Urothelium cell line (cell line): ENCODE data around the gene GPN2.
A peak's percentile ranks its signal among the peaks of the same experiment; 100 is the strongest.
"Not testable (repeated sequence)": the region's sequence is repeated elsewhere in the genome, so short reads cannot be mapped to it uniquely, and the experiment has no call there.

Experiments
- DNase-seq: peaks from one replicate; pipeline ENCODE4 v3.0.0; 2011; ENCODE audit warnings: low spot score, mixed read lengths
- FAIRE-seq: peaks from 2 replicates; lab custom pipeline; 2011; peaks lifted over from hg19 to GRCh38; lab: Jason Lieb, UNC

The GPN2 gene

GRCh38 chr1:26907071-26907917 is 17.2 kb upstream of the GPN2 start:
- DNase-seq (peak; percentile 33), FAIRE-seq (no peak)

GRCh38 chr1:26900815-26901511 is 10.9 kb upstream of the GPN2 start:
- DNase-seq: no peak
- no peak for FAIRE-seq

- peak; percentile 50 for FAIRE-seq
- DNase-seq: peak; percentile 92
Observed at GRCh38 chr1:26900001-26900814, 10.1 kb upstream of the GPN2 start, which contains the start of gene GPATCH3. GPATCH3 (minus strand) TSS chr1:26900467; CDS start chr1:26900442, 25 bp downstream.

- DNase-seq: no peak
- no peak for FAIRE-seq
Observed at GRCh38 chr1:26897351-26897750, 7.3 kb upstream of the GPN2 start.

- FAIRE-seq (no peak), DNase-seq (no peak)
Observed at GRCh38 chr1:26894263-26894662, 4.2 kb upstream of the GPN2 start.

- DNase-seq (peak; percentile 33), FAIRE-seq (no peak)
Observed at GRCh38 chr1:26890467-26890796, 349 bp upstream of the GPN2 start.

- FAIRE-seq: no peak
Observed at GRCh38 chr1:26888231-26888630, 1.9 kb downstream of the GPN2 start.

GRCh38 chr1:26887125-26887524 is 3.0 kb downstream of the GPN2 start:
- DNase-seq: no peak
- FAIRE-seq: no peak

More at GRCh38 chr1:26888231-26888630, 1.9 kb downstream of the GPN2 start:
- DNase-seq: no peak

GRCh38 chr1:26882696-26883463 is 7.2 kb downstream of the GPN2 start:
- DNase-seq: no peak
- no peak for FAIRE-seq

GRCh38 chr1:26881611-26882010 is 8.5 kb downstream of the GPN2 start:
- FAIRE-seq, DNase-seq: not testable (repeated sequence)

- no peak for FAIRE-seq
- no peak for DNase-seq
Observed at GRCh38 chr1:26879793-26880192, 10.3 kb downstream of the GPN2 start.

GRCh38 chr1:26877326-26877725 is 12.8 kb downstream of the GPN2 start:
- DNase-seq (no peak), FAIRE-seq (no peak)

GRCh38 chr1:26874896-26875295 is 15.2 kb downstream of the GPN2 start:
- DNase-seq: no peak
- FAIRE-seq: no peak

- not testable (repeated sequence) for FAIRE-seq
Observed at GRCh38 chr1:26873097-26873496, 17.0 kb downstream of the GPN2 start.

GRCh38 chr1:26864610-26865480 is 25.2 kb downstream of the GPN2 start:
- FAIRE-seq: peak; percentile 88

More at GRCh38 chr1:26873097-26873496, 17.0 kb downstream of the GPN2 start:
- not testable (repeated sequence) for DNase-seq

GRCh38 chr1:26863685-26864077 is 26.4 kb downstream of the GPN2 start:
- FAIRE-seq: no peak
- no peak for DNase-seq

More at GRCh38 chr1:26864610-26865480, 25.2 kb downstream of the GPN2 start:
- DNase-seq: peak; percentile 94

GRCh38 chr1:26862781-26863684 is 27.1 kb downstream of the GPN2 start, which contains the start of gene SFN:
SFN (plus strand) TSS chr1:26863149; CDS start chr1:26863213, 64 bp downstream.
- FAIRE-seq (peak; percentile 56), DNase-seq (peak; percentile 93)

GRCh38 chr1:26861889-26862378 is 28.1 kb downstream of the GPN2 start:
- DNase-seq: peak; percentile 49
- no peak for FAIRE-seq
